HG03060 (cell line): ENCODE results near the gene OSBPL1A.

Source experiments
- ATAC-seq: cut with Tn5 transposase; IDR thresholded peaks from one replicate; pipeline ENCODE4 v1.9.1; 2021; ENCODE audit warnings: low read depth, moderate number of reproducible peaks; ENCODE audit not compliant: unreplicated experiment

The OSBPL1A gene

GRCh38 chr18:24344509-24344908, 53.1 kb downstream of the OSBPL1A start:
- no peak for ATAC-seq

GRCh38 chr18:24342347-24342746, 55.3 kb downstream of the OSBPL1A start:
- ATAC-seq, result no peak

GRCh38 chr18:24341361-24341760, 56.3 kb downstream of the OSBPL1A start:
- ATAC-seq, result no peak

GRCh38 chr18:24333084-24333483, 64.5 kb downstream of the OSBPL1A start:
- no peak for ATAC-seq

- no peak for ATAC-seq
These were observed 71.4 kb downstream of the OSBPL1A start for GRCh38 chr18:24326211-24326610.

- no peak for ATAC-seq
These were observed 75.0 kb downstream of the OSBPL1A start for GRCh38 chr18:24322584-24323136.

GRCh38 chr18:24321071-24321470, 76.6 kb downstream of the OSBPL1A start:
- ATAC-seq, result no peak

GRCh38 chr18:24319757-24320156, 77.9 kb downstream of the OSBPL1A start:
- no peak for ATAC-seq

GRCh38 chr18:24317370-24317769, 80.3 kb downstream of the OSBPL1A start:
- ATAC-seq, result no peak

GRCh38 chr18:24315170-24315569, 82.5 kb downstream of the OSBPL1A start:
- ATAC-seq, result no peak

GRCh38 chr18:24306201-24306600, 91.4 kb downstream of the OSBPL1A start:
- ATAC-seq, result no peak

- ATAC-seq, result no peak
These were observed 96.9 kb downstream of the OSBPL1A start for GRCh38 chr18:24300703-24301102.

GRCh38 chr18:24296276-24296675, 101.3 kb downstream of the OSBPL1A start:
- no peak for ATAC-seq

GRCh38 chr18:24293254-24293653, 104.4 kb downstream of the OSBPL1A start:
- no peak for ATAC-seq

GRCh38 chr18:24278591-24278990, 119.0 kb downstream of the OSBPL1A start:
- no peak for ATAC-seq

- no peak for ATAC-seq
These were observed 120.0 kb downstream of the OSBPL1A start for GRCh38 chr18:24277516-24278195.

- no peak for ATAC-seq
These were observed 120.6 kb downstream of the OSBPL1A start for GRCh38 chr18:24276994-24277393.

GRCh38 chr18:24274837-24275236, 122.8 kb downstream of the OSBPL1A start:
- ATAC-seq, result no peak

GRCh38 chr18:24273596-24273995, 124.0 kb downstream of the OSBPL1A start:
- ATAC-seq, result no peak

GRCh38 chr18:24272229-24272525, 125.4 kb downstream of the OSBPL1A start:
- no peak for ATAC-seq

GRCh38 chr18:24271381-24272228, 126.0 kb downstream of the OSBPL1A start:
- no peak for ATAC-seq

- no peak for ATAC-seq
These were observed 126.7 kb downstream of the OSBPL1A start for GRCh38 chr18:24270937-24271380.
